A549 (cell line): ENCODE data around the gene NT5C2. TPM values are rescaled to one million over a fixed set of nuclear protein-coding genes. Genes with fewer than 3 reads are reported as not detected.

Experiments used
- ATAC-seq, 2 experiments: fragments of 200-7000 bp in 1 of 2; fragments of >200 bp in 1 of 2; cut with Nextera tagmentation in 1 of 2; cut with Tn5 transposase in 1 of 2; 3 replicates each; pipeline versions ENCODE4 v1.8.0 to v1.9.1; 2018 to 2020; ENCODE audit warnings: mild to moderate bottlenecking in 1 of 2, moderate library complexity in 1 of 2
- CTCF ChIA-PET: fragments of 300-600 bp; sonication (Branson Sonifier 250); formaldehyde crosslinking; extraction: SDS; loops from one replicate; lab custom pipeline; 2021; ENCODE audit warnings: antibody characterized with exemption, inconsistent platforms; lab: Yijun Ruan, JAX
- POLR2A ChIA-PET: fragments of 350-600 bp; formaldehyde crosslinking; extraction: SDS; loops from one replicate; lab custom pipeline; 2021; ENCODE audit warnings: antibody characterized with exemption, inconsistent platforms; lab: Yijun Ruan, JAX
- DNase-seq, 2 experiments: peaks; one replicate each; pipeline versions ENCODE4 v3.0.0 to v3.0.0-alpha.2; 2011 to 2016; ENCODE audit warnings: low read depth in 1 of 2, low spot score in 1 of 2
- FAIRE-seq: peaks from 2 replicates; lab custom pipeline; 2011; peaks lifted over from hg19 to GRCh38; lab: Jason Lieb, UNC
- H3K27ac ChIP-seq, 2 experiments: fragments of >200 bp; sonication (Bioruptor Twin); formaldehyde crosslinking; 3 replicates each; pipeline ENCODE4 v1.5.1; 2016 to 2017
- H3K4me1 ChIP-seq: fragments of >200 bp; sonication (Bioruptor Twin); formaldehyde crosslinking; 3 replicates; pipeline ENCODE4 v1.6.1; 2016
- H3K4me2 ChIP-seq: fragments of >200 bp; sonication (Bioruptor Twin); formaldehyde crosslinking; 3 replicates; pipeline ENCODE4 v1.6.1; 2016
- H3K4me3 ChIP-seq: fragments of >200 bp; sonication (Bioruptor Twin); formaldehyde crosslinking; 3 replicates; pipeline ENCODE4 v1.5.1; 2016
- H3K9me3 ChIP-seq: fragments of >200 bp; sonication (Bioruptor Twin); formaldehyde crosslinking; 3 replicates; pipeline ENCODE4 v1.6.1; 2016
- BHLHE40 ChIP-seq: IDR thresholded peaks from 2 replicates; pipeline ENCODE4 v1.6.1; 2012; ENCODE audit warnings: low read depth, low read length, inconsistent platforms
- CBX2 ChIP-seq: fragments of 200-600 bp; sonication (generic); IDR thresholded peaks from 2 replicates; pipeline ENCODE4 v1.6.1; 2016; ENCODE audit warnings: low read depth, mild to moderate bottlenecking, borderline replicate concordance
- CBX8 ChIP-seq: fragments of 200-600 bp; sonication (generic); IDR thresholded peaks from 2 replicates; pipeline ENCODE4 v1.6.1; 2016
- EHF ChIP-seq: fragments of 250-450 bp; sonication (Bioruptor Pico); IDR thresholded peaks from 2 replicates; pipeline ENCODE4 v1.5.0; 2020; ENCODE audit warnings: mild to moderate bottlenecking
- EHMT2 ChIP-seq: fragments of 200-600 bp; sonication (generic); IDR thresholded peaks from 2 replicates; pipeline ENCODE4 v1.6.1; 2016; ENCODE audit warnings: antibody characterized with exemption, low read depth, mild to moderate bottlenecking, moderate library complexity
- ESRRA ChIP-seq: fragments of 150-350 bp; IDR thresholded peaks from 2 replicates; pipeline ENCODE4 v1.6.1; 2014; ENCODE audit warnings: mild to moderate bottlenecking, low read length, borderline replicate concordance
- FOSB ChIP-seq: fragments of 250-450 bp; sonication (Bioruptor Pico); IDR thresholded peaks from 2 replicates; pipeline ENCODE4 v1.5.0; 2020; ENCODE audit warnings: mild to moderate bottlenecking, moderate library complexity
- FOSL2 ChIP-seq, 2 experiments: fragments of 450-650 bp in 1 of 2; fragments of >200 bp in 1 of 2; sonication (Bioruptor Twin) in 1 of 2; formaldehyde crosslinking; IDR thresholded peaks; 2 replicates each; pipeline versions ENCODE4 v1.5.0 to v1.6.1; 2016 to 2020; ENCODE audit warnings: mild to moderate bottlenecking in 1 of 2, moderate library complexity in 1 of 2
- GATA3 ChIP-seq: IDR thresholded peaks from 2 replicates; pipeline ENCODE4 v1.6.1; 2012; ENCODE audit warnings: borderline replicate concordance
- HDAC2 ChIP-seq: fragments of 200-600 bp; sonication (generic); IDR thresholded peaks from 2 replicates; pipeline ENCODE4 v1.6.1; 2016
- HEYL ChIP-seq: fragments of 250-450 bp; sonication (Bioruptor Pico); IDR thresholded peaks from 2 replicates; pipeline ENCODE4 v1.8.0; 2021; ENCODE audit warnings: mild to moderate bottlenecking, moderate library complexity
- HOXA7 ChIP-seq: fragments of 250-450 bp; sonication (Bioruptor Pico); IDR thresholded peaks from 2 replicates; pipeline ENCODE4 v1.5.0; 2020; ENCODE audit warnings: mild to moderate bottlenecking, moderate library complexity
- HOXB13 ChIP-seq: fragments of 250-450 bp; sonication (Bioruptor Pico); IDR thresholded peaks from 2 replicates; pipeline ENCODE4 v1.5.0; 2020; ENCODE audit warnings: low read depth, mild to moderate bottlenecking, moderate library complexity
- HOXB5 ChIP-seq: fragments of 250-450 bp; sonication (Bioruptor Pico); IDR thresholded peaks from 2 replicates; pipeline ENCODE4 v1.5.0; 2020; ENCODE audit warnings: mild to moderate bottlenecking, moderate library complexity
- JUN ChIP-seq, 2 experiments: fragments of >200 bp; sonication (Bioruptor Twin); formaldehyde crosslinking; IDR thresholded peaks; 2 replicates in 1 of 2; 3 replicates in 1 of 2; pipeline ENCODE4 v1.6.1; 2016 to 2017
- MAFK ChIP-seq: fragments of 450-650 bp; IDR thresholded peaks from 2 replicates; pipeline ENCODE4 v1.6.1; 2014; ENCODE audit not compliant: partially characterized antibody
- MAZ ChIP-seq: fragments of 150-350 bp; IDR thresholded peaks from 2 replicates; pipeline ENCODE4 v1.6.1; 2014; ENCODE audit warnings: antibody characterized with exemption, low read depth, low read length, borderline replicate concordance
- NFE2L2 ChIP-seq: fragments of 150-350 bp; conservative IDR thresholded peaks from 2 replicates; pipeline ENCODE4 v1.6.1; 2014; ENCODE audit warnings: low read length
- NPAS2 ChIP-seq: fragments of 250-450 bp; sonication (Bioruptor Pico); IDR thresholded peaks from 2 replicates; pipeline ENCODE4 v1.8.0; 2022; ENCODE audit warnings: mild to moderate bottlenecking, moderate library complexity, borderline replicate concordance
- NR3C1 ChIP-seq: fragments of >200 bp; sonication (Bioruptor Twin); formaldehyde crosslinking; IDR thresholded peaks from 3 replicates; pipeline ENCODE4 v1.6.1; 2017
- POLR2AphosphoS2 ChIP-seq: conservative IDR thresholded peaks from 2 replicates; pipeline ENCODE4 v1.6.1; 2012; ENCODE audit warnings: low read length, improper control_type of control experiment, inconsistent platforms
- RARB ChIP-seq: fragments of 250-450 bp; sonication (Bioruptor Pico); IDR thresholded peaks from 2 replicates; pipeline ENCODE4 v1.8.0; 2021; ENCODE audit warnings: mild to moderate bottlenecking, moderate library complexity
- RCOR1 ChIP-seq: fragments of 150-350 bp; IDR thresholded peaks from 2 replicates; pipeline ENCODE4 v1.6.1; 2014; ENCODE audit warnings: antibody characterized with exemption, low read length, low read depth
- SMC3 ChIP-seq: fragments of >200 bp; sonication (Bioruptor Twin); formaldehyde crosslinking; IDR thresholded peaks from 3 replicates; pipeline ENCODE4 v1.6.1; 2018; ENCODE audit warnings: inconsistent platforms
- TFCP2L1 ChIP-seq: fragments of 250-450 bp; sonication (Bioruptor Pico); IDR thresholded peaks from 2 replicates; pipeline ENCODE4 v1.5.0; 2021; ENCODE audit warnings: mild to moderate bottlenecking
- TP53 ChIP-seq: fragments of 250-450 bp; sonication (Bioruptor Pico); IDR thresholded peaks from 2 replicates; pipeline ENCODE4 v1.5.0; 2021; ENCODE audit warnings: mild to moderate bottlenecking, moderate library complexity
- WGBS: methylation state at CpG from one replicate; pipeline ENCODE4 v1.1.6; 2017; ENCODE audit errors: missing lambda C conversion rate; 5-methylcytosine and 5-hydroxymethylcytosine counted together
- polyA plus RNA-seq, 4 experiments: library from polyadenylated mRNA; depleted of rRNA in 3 of 4; stranded (reverse); fragments of >200 nt; fragmentation: RNase III in 1 of 4; extraction: RNeasy Plus Mini Kit Qiagen cat#74134 plus additional on column Dnase treatment in 1 of 4; gene quantifications; 2 replicates in 3 of 4; 3 replicates in 1 of 4; pipeline ENCODE4 v1.2.3, GENCODE V29; 2011 to 2017
- TF ChIP-seq, protein P1 (sequence below): IDR thresholded peaks from 2 replicates; pipeline ENCODE4 v1.6.1; 2012; ENCODE audit warnings: low read depth, borderline replicate concordance
- TF ChIP-seq, protein P2 (sequence below): fragments of 250-450 bp; sonication (Bioruptor Pico); IDR thresholded peaks from 2 replicates; pipeline ENCODE4 v1.5.0; 2021; ENCODE audit warnings: mild to moderate bottlenecking, moderate library complexity, borderline replicate concordance
- TF ChIP-seq, protein P3 (sequence below): fragments of 150-350 bp; IDR thresholded peaks from 2 replicates; pipeline ENCODE4 v1.6.1; 2014; ENCODE audit warnings: low read depth, mild to moderate bottlenecking, low read length

The NT5C2 gene
- polyA plus RNA-seq, 2 of the 4 experiments (the other 2 are of a cell fraction), result 86.4 to 177 TPM

DNA sequence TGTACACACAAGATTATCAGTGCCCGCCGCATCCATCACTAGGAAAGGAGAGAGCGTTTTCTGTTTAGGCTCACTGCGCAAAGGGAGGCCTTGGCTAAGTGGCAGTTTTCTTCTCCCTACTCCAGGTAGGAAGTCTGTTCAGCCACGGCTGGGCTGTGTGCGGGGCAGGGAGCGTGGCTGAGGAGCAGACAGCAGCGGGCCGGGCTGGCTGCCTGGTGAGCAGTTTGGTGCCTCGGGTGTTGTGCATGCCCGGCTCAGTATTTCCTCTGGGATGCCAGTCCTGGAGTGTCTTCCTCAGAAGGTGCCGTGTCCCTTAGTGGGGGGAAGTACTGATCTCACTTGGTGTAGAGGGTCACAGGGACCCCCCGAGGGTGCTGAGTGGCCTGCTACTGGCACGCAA lies 114.4 kb downstream of the NT5C2 start:
- H3K27ac ChIP-seq, result no peak overlapping the region
- ATAC-seq, result peak; percentile 5 to 6; a peak in 3 of 6 replicates
- no peak for DNase-seq
- H3K9me3 ChIP-seq, result no peaks in the 10 kb centered on the region
- H3K4me3 ChIP-seq, result no peak overlapping the region
- no peaks in the 10 kb centered on the region for H3K4me1 ChIP-seq
- POLR2A ChIA-PET, result no interaction called here
- FAIRE-seq, result no peak
- no peak for TF ChIP-seq HDAC2
- no peak for TF ChIP-seq ESRRA
- TF ChIP-seq EHMT2, result no peak
- no peak for TF ChIP-seq HOXB5 (CRISPR knock-in tag)
- TF ChIP-seq JUN (IDR thresholded peaks at IDR 0.05), result no peak
- TF ChIP-seq TFCP2L1, result no peak
- TF ChIP-seq NFE2L2, result no peak
- TF ChIP-seq BHLHE40, result no peak
- no peak for TF ChIP-seq MAZ
- TF ChIP-seq, protein P1, sequence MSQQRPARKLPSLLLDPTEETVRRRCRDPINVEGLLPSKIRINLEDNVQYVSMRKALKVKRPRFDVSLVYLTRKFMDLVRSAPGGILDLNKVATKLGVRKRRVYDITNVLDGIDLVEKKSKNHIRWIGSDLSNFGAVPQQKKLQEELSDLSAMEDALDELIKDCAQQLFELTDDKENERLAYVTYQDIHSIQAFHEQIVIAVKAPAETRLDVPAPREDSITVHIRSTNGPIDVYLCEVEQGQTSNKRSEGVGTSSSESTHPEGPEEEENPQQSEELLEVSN, result no peak
- TF ChIP-seq NPAS2, result no peak
- no peak for TF ChIP-seq EHF
- WGBS, result 89% methylated on average over 13 of the region's 14 CpGs
- H3K4me2 ChIP-seq, result no peak overlapping the region
- CTCF ChIA-PET, result interaction anchor here (0.5 to 13.3 kb wide), 8 partner anchors 8 to 274 kb away, joined by 3 to 199 read pairs (median 3); partner anchors contain the start of gene CNNM2

DNA sequence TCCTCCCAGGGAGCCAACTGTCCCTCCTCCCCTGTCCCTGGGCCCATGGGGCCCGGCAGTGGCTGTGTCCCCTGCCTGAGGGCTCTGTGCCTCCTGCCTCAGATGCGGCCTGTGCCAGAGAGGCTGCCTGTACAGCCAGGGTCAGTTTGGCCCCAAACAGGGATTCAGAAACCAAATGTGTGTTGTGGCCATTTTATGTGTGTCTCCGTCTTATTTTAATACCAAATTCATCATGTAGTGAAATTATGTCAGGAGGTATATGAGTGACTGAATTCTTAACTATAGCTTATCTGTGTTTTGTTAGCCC lies 114.8 kb downstream of the NT5C2 start:
- no peak overlapping the region for H3K4me3 ChIP-seq
- no peaks in the 10 kb centered on the region for H3K4me1 ChIP-seq
- TF ChIP-seq POLR2AphosphoS2, result no peak
- TF ChIP-seq CBX2, result no peak
- TF ChIP-seq NPAS2, result no peak
- WGBS, result 78% methylated on average over 3 of the region's 3 CpGs
- ATAC-seq, result peak in 1 of 2 experiments; percentile 6; a peak in 3 of 6 replicates
- DNase-seq, result no peak
- no peak overlapping the region for H3K4me2 ChIP-seq
- H3K9me3 ChIP-seq, result no peaks in the 10 kb centered on the region
- FAIRE-seq, result no peak
- ChIA-PET POLR2A (no interaction called here), CTCF (interaction anchor here (0.6 to 13.3 kb wide), 6 partner anchors 8 to 190 kb away, joined by 3 to 199 read pairs (median 3); partner anchors contain the start of gene CNNM2)
- no peak overlapping the region for H3K27ac ChIP-seq

GRCh38 chr10:103077491-103078308 lies 115.4 kb downstream of the NT5C2 start:
- Histone ChIP-seq H3K9me3 (no peaks in the 10 kb centered on the region), H3K4me1 (no peaks in the 10 kb centered on the region), H3K27ac (no peak overlapping the region), H3K4me3 (no peak overlapping the region), H3K4me2 (no peak overlapping the region)
- TF ChIP-seq HEYL (CRISPR knock-in tag) (no peak), RARB (CRISPR knock-in tag) (no peak)
- ChIA-PET CTCF (interaction anchor here (0.6 to 13.3 kb wide), 5 partner anchors 9 to 190 kb away, joined by 3 to 199 read pairs (median 3); partner anchors contain the start of gene CNNM2), POLR2A (no interaction called here)
- ATAC-seq, result no peak; a peak in 1 of 6 replicates
- no peak for DNase-seq
- FAIRE-seq, result no peak
- WGBS, result 86% methylated on average over 16 of the region's 16 CpGs

- H3K4me1 ChIP-seq, result no peaks in the 10 kb centered on the region
- H3K4me3 ChIP-seq, result no peak overlapping the region
- CTCF ChIA-PET, result interaction anchor here (1.4 to 13.3 kb wide), 2 partner anchors 8 to 162 kb away, joined by 3 to 199 read pairs; partner anchors contain the start of gene CNNM2
- DNase-seq (no peak), ATAC-seq (no peak), FAIRE-seq (no peak)
- no peak overlapping the region for H3K27ac ChIP-seq
- H3K9me3 ChIP-seq, result no peaks in the 10 kb centered on the region
- H3K4me2 ChIP-seq, result no peak overlapping the region
- WGBS, result 96% methylated on average over 21 of the region's 21 CpGs
- POLR2A ChIA-PET, result no interaction called here
- TF ChIP-seq, protein P2, sequence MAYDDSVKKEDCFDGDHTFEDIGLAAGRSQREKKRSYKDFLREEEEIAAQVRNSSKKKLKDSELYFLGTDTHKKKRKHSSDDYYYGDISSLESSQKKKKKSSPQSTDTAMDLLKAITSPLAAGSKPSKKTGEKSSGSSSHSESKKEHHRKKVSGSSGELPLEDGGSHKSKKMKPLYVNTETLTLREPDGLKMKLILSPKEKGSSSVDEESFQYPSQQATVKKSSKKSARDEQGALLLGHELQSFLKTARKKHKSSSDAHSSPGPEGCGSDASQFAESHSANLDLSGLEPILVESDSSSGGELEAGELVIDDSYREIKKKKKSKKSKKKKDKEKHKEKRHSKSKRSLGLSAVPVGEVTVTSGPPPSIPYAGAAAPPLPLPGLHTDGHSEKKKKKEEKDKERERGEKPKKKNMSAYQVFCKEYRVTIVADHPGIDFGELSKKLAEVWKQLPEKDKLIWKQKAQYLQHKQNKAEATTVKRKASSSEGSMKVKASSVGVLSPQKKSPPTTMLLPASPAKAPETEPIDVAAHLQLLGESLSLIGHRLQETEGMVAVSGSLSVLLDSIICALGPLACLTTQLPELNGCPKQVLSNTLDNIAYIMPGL (CRISPR knock-in tag), result no peak
- no peak for TF ChIP-seq NFE2L2
- TF ChIP-seq NR3C1, result no peak
- TF ChIP-seq HOXA7 (CRISPR knock-in tag), result no peak
- no peak for TF ChIP-seq RCOR1
- no peak for TF ChIP-seq CBX2
- no peak for TF ChIP-seq FOSB
- TF ChIP-seq FOSL2 (IDR thresholded peaks at IDR 0.05), result no peak
- TF ChIP-seq FOSL2 (CRISPR knock-in tag; IDR thresholded peaks at IDR 0.05), result no peak
- TF ChIP-seq MAFK, result no peak
- TF ChIP-seq CBX8, result no peak
- TF ChIP-seq GATA3, result no peak
- TF ChIP-seq, protein P3, sequence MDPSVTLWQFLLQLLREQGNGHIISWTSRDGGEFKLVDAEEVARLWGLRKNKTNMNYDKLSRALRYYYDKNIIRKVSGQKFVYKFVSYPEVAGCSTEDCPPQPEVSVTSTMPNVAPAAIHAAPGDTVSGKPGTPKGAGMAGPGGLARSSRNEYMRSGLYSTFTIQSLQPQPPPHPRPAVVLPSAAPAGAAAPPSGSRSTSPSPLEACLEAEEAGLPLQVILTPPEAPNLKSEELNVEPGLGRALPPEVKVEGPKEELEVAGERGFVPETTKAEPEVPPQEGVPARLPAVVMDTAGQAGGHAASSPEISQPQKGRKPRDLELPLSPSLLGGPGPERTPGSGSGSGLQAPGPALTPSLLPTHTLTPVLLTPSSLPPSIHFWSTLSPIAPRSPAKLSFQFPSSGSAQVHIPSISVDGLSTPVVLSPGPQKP, result no peak
- TF ChIP-seq TP53 (CRISPR knock-in tag), result no peak
- no peak for TF ChIP-seq SMC3
- TF ChIP-seq TFCP2L1, result no peak
- no peak for TF ChIP-seq HOXB13
Observed at GRCh38 chr10:103077020-103077419, 116.1 kb downstream of the NT5C2 start.
